GM21390 (cell line): ENCODE data around the gene MAGEF1.

ENCODE experiments used
- ATAC-seq: cut with Tn5 transposase; IDR thresholded peaks from one replicate; pipeline ENCODE4 v1.9.1; 2021; ENCODE audit not compliant: unreplicated experiment

The MAGEF1 gene

GRCh38 chr3:184726497-184726896 is 14.6 kb upstream of the MAGEF1 start:
- no peak for ATAC-seq

- no peak for ATAC-seq
These were observed 13.4 kb upstream of the MAGEF1 start for GRCh38 chr3:184725176-184725719.

GRCh38 chr3:184724699-184725098 is 12.8 kb upstream of the MAGEF1 start:
- ATAC-seq = no peak

GRCh38 chr3:184719709-184720108 is 7.8 kb upstream of the MAGEF1 start:
- no peak for ATAC-seq

GRCh38 chr3:184718431-184718830 is 6.6 kb upstream of the MAGEF1 start:
- no peak for ATAC-seq

GRCh38 chr3:184717399-184717983 is 5.6 kb upstream of the MAGEF1 start:
- ATAC-seq = no peak

GRCh38 chr3:184716622-184717398 is 4.9 kb upstream of the MAGEF1 start:
- ATAC-seq = no peak

GRCh38 chr3:184715943-184716621 is 4.2 kb upstream of the MAGEF1 start:
- no peak for ATAC-seq

GRCh38 chr3:184713521-184713920 is 1.7 kb upstream of the MAGEF1 start:
- no peak for ATAC-seq

GRCh38 chr3:184713040-184713355 is 1.1 kb upstream of the MAGEF1 start:
- no peak for ATAC-seq

- peak; percentile 6 for ATAC-seq
These were observed 580 bp upstream of the MAGEF1 start for GRCh38 chr3:184712248-184713039.

- peak; percentile 58 for ATAC-seq
These were observed 883 bp downstream of the MAGEF1 start for GRCh38 chr3:184710870-184711492.

GRCh38 chr3:184703657-184704056 is 8.2 kb downstream of the MAGEF1 start:
- no peak for ATAC-seq

- no peak for ATAC-seq
These were observed 11.1 kb downstream of the MAGEF1 start for GRCh38 chr3:184700759-184701158.

- no peak for ATAC-seq
These were observed 14.0 kb downstream of the MAGEF1 start for GRCh38 chr3:184697845-184698244.

- no peak for ATAC-seq
These were observed 15.2 kb downstream of the MAGEF1 start for GRCh38 chr3:184696697-184697096.

GRCh38 chr3:184694716-184695115 is 17.1 kb downstream of the MAGEF1 start:
- ATAC-seq = no peak

GRCh38 chr3:184694133-184694665 is 17.7 kb downstream of the MAGEF1 start:
- no peak for ATAC-seq

GRCh38 chr3:184693011-184693975 is 18.6 kb downstream of the MAGEF1 start:
- ATAC-seq = no peak
